NCI-H345 treated with DMSO at 0.1 percent for 48 hours (cell line): ENCODE measurements around the gene TSHZ2.
"Not testable (repeated sequence)": the region's sequence is repeated elsewhere in the genome, so short reads cannot be mapped to it uniquely, and the experiment has no call there.

ENCODE experiments used
- DNase-seq: peaks from one replicate; lab custom pipeline; 2025; ENCODE audit not compliant: unreplicated experiment; lab: John Stamatoyannopoulos, UW

The TSHZ2 gene

DNA sequence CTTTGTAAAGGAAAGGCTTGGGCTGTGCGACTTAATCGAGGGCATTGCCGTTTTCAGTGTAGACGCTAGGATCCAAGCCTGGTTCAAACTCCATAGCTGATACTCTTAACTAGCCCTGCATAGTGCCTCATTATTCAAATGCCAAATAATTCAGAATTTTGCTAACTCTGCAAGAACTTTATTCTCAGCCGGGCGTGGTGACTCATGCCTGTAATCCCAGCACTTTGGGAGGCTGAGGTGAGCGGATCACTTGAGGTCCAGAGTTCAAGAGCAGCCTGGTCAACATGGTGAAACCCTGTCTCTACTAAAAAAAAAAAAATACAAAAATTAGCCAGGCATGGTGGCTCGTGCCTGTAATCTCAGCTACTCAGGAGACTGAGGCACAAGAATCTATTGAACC lies 394.8 kb downstream of the TSHZ2 start:
- not testable (repeated sequence) for DNase-seq

- no peak for DNase-seq
These were observed 397.7 kb downstream of the TSHZ2 start for GRCh38 chr20:53369871-53370270.

DNA sequence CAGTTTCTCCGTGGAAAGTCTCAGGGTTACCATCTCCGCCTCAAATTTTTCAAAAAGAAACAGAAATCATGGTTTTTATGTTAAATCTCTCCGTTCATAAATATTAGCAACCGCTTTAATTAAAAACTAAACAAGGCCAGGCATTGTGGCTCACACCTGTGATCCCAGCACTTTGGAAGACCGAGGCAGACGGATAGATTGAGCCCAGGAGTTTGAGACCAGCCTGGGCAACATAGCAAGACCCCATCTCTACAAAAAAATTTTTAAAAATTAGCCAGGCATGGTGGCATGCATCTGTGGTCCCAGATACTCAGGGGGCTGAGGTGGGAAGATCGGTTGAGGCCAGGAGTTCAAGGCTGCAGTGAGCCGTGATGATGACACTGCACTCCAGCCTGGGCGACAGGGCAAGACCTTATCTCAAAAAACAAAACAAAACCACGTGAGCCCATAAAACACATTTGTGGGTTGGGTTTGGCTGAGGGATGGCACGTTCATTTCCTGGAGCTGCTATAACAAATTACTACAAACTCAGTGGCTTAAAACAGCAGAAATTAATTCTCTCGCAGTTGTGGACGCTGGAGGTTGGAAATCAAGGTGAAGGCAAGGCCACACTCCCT lies 398.3 kb downstream of the TSHZ2 start:
- no peak for DNase-seq

- DNase-seq = no peak
These were observed 399.1 kb downstream of the TSHZ2 start for GRCh38 chr20:53371216-53371615.

DNA sequence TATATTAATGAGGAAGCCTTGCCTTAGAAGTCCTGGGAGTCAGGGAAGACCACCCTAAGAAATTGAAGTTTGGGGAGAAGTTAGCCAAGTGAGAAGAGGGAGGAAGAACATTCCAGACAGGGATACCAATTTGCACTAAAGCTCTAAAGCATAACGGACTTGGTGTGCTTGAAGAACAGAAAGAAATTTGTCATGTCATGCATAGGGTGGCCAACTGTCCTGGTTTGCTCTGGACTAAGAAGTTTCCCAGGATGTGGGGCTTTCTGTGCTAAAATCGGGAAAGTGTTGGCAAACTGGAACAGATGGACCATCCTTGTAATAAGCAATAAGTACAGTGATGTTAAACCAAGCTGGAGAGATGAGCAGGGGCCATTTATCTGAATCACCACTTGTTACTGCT lies 403.9 kb downstream of the TSHZ2 start:
- DNase-seq = no peak

DNA sequence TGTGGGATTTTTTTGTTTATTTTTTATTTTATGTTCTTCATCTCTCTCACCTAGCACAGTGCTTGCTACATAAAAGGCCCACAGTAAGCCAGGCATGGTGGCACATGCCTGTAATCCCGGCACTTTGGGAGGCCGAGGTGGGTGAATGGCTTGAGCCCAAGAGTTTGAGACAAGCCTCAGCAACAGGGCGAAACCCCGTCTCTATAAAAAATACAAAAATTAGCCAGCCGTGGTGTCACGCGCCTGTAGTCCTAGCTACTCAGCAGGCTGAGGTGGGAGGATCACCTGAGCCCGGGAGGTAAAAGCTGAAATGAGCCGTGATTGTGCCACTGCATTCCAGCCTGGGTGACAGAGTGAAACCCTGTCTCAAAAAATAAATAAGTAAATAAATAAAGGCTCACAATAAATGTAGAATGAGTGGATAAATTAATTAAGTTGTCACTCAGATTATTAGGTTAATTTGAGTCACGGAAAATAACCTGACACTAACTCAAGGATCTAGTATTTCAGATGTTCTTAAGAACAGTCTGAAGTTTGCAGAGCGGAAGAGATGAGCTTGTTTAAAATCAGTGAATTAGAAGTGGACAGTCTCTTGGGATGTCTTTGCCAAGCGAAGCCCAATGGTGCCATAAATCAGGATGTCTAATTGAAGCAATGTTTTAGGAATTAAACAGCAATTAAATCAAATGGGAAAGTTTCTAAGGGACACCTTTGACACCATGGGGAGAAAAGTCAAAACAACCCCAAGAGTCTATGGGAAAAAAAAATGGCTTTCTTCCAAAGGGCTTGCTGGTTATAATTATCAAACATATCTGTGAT lies 407.1 kb downstream of the TSHZ2 start:
- no peak for DNase-seq

DNA sequence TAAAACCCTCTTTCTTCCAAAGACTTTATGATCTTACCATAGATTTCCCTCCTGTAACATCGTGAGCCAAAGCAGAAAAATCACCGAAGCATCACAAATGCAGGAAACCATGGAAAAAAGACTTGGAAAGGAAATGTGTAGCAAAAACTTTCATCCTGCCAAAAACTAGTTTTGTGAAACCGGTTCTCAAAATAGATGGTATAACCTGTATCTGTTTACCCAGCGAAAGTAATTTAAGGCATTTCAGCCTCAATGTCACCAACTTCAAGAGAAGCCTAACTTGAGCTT lies 407.6 kb downstream of the TSHZ2 start:
- DNase-seq = no peak

DNA sequence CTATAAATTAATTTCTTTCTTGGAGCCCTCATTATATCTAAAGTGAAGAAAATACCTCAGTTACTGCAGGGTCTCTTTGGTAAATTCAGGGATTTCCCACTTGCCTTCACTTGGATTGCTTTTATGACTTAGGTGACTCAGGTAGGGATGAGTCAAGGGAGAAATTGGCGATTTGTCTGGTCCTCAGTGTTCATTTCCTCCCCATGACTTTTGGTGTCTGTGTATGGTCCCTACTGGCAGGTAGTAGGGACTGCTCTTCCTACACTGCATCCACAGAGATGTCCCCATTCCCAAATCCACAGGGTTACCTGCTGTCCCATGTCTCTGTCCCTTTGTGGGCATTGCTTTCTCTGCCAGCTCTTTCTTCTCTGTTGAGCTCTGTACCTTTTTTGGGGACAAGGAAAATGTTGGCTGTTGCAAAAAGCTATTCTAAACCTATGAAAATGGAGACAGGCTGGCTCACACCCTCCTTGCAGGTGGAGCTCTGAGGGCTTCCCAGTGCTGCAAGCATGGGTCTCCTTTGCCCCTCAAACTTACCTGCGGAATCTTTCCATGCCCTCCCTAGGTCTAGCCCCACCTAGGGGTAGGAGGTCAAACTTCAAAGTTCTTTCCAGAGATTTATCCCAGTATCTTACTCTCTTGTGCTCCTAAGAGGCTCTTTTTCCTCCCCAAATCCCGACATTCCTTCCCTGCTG lies 409.6 kb downstream of the TSHZ2 start:
- no peak for DNase-seq

DNA sequence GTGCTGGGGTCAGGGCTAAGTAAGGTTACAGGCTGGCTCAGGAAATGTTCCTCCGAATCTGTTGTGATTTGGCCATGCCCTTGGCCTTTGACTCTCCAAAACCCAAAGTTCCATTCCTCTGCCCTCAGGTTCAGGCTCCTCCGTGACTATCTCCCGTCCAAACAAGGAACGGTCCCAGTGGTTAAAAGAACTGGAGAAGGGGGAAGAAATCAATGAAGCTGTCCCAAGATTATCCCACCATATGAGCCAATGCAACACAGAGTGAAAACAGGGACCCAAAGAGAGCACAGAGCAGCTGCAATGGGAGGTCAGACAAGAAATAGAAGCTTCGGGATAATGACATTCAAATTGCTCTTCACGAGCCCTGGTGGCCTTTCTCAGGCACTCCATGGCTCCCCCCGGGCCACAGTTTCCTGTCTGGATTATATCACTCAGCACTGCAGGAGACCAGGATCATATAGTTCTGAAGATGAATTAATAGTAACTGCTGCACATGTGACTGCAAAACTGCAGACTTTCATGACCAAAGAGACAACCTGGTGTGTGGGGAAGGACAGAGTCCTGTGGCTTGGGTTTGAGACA lies 410.2 kb downstream of the TSHZ2 start:
- no peak for DNase-seq

- no peak for DNase-seq
These were observed 411.8 kb downstream of the TSHZ2 start for GRCh38 chr20:53383916-53384315.

GRCh38 chr20:53384392-53384791 lies 412.2 kb downstream of the TSHZ2 start:
- no peak for DNase-seq

- DNase-seq = no peak
These were observed 414.0 kb downstream of the TSHZ2 start for GRCh38 chr20:53385941-53386767.

GRCh38 chr20:53387983-53388675 lies 416.0 kb downstream of the TSHZ2 start:
- no peak for DNase-seq

- no peak for DNase-seq
These were observed 417.6 kb downstream of the TSHZ2 start for GRCh38 chr20:53389516-53390300.

GRCh38 chr20:53390770-53391169 lies 418.6 kb downstream of the TSHZ2 start:
- no peak for DNase-seq

GRCh38 chr20:53394433-53394832 lies 422.3 kb downstream of the TSHZ2 start:
- DNase-seq = no peak

- no peak for DNase-seq
These were observed 423.2 kb downstream of the TSHZ2 start for GRCh38 chr20:53395188-53395923.

- DNase-seq = no peak
These were observed 426.9 kb downstream of the TSHZ2 start for GRCh38 chr20:53399083-53399482.
